HepG2 (cell line): ENCODE measurements around the gene SYCE3. TPM values are rescaled to one million over a fixed set of nuclear protein-coding genes. Genes with fewer than 3 reads are reported as not detected.

Experiments used
- CCAR2 ChIP-seq: fragments of 200-400 bp; formaldehyde crosslinking; optimal IDR thresholded peaks from 2 replicates; pipeline ENCODE3; 2018; ENCODE audit warnings: low read depth, mild to moderate bottlenecking, low read length, moderate library complexity
- HHEX ChIP-seq: IDR thresholded peaks from 2 replicates; pipeline ENCODE4 v1.6.1; 2016; ENCODE audit warnings: control low read depth
- MAFF ChIP-seq: IDR thresholded peaks from 2 replicates; pipeline ENCODE4 v1.6.1; 2011; ENCODE audit warnings: low read depth, low read length, improper control_type of control experiment
- NFYB ChIP-seq: sonication (generic); formaldehyde crosslinking; IDR thresholded peaks from 2 replicates; pipeline ENCODE4 v1.4.0; 2020; ENCODE audit warnings: missing genetic modification reagents
- PHB2 ChIP-seq: fragments of 450-650 bp; IDR thresholded peaks from 2 replicates; pipeline ENCODE4 v1.6.1; 2018; ENCODE audit not compliant: partially characterized antibody
- ZBTB21 ChIP-seq: sonication (generic); formaldehyde crosslinking; IDR thresholded peaks from 2 replicates; pipeline ENCODE4 v1.4.0; 2020; ENCODE audit warnings: missing genetic modification reagents
- ZNF225 ChIP-seq: sonication (generic); formaldehyde crosslinking; IDR thresholded peaks from 2 replicates; pipeline ENCODE4 v1.4.0; 2020; ENCODE audit warnings: mild to moderate bottlenecking, missing genetic modification reagents
- ZNF34 ChIP-seq: sonication (generic); formaldehyde crosslinking; IDR thresholded peaks from 2 replicates; pipeline ENCODE4 v1.4.0; 2020; ENCODE audit warnings: mild to moderate bottlenecking, missing genetic modification reagents, borderline replicate concordance
- ZNF430 ChIP-seq: sonication (generic); formaldehyde crosslinking; IDR thresholded peaks from 2 replicates; pipeline ENCODE4 v1.9.0; 2021; ENCODE audit warnings: mild to moderate bottlenecking, missing genetic modification reagents
- ZNF546 ChIP-seq: sonication (generic); formaldehyde crosslinking; conservative IDR thresholded peaks from 2 replicates; pipeline ENCODE4 v1.8.1; 2023; ENCODE audit warnings: mild to moderate bottlenecking, missing genetic modification reagents
- ZNF550 ChIP-seq: sonication (generic); formaldehyde crosslinking; IDR thresholded peaks from 2 replicates; pipeline ENCODE4 v1.4.0; 2020; ENCODE audit warnings: mild to moderate bottlenecking, missing genetic modification reagents, borderline replicate concordance
- ZSCAN21 ChIP-seq: sonication (generic); formaldehyde crosslinking; IDR thresholded peaks from 2 replicates; pipeline ENCODE4 v1.8.0; 2022; ENCODE audit warnings: mild to moderate bottlenecking, missing genetic modification reagents, moderate library complexity, borderline replicate concordance
- polyA plus RNA-seq, 8 experiments: library from polyadenylated mRNA; depleted of rRNA in 3 of 8; stranded (reverse) in 7 of 8; unstranded in 1 of 8; fragments of >200 nt; fragmentation: Illumina TruSeq in 4 of 8; extraction: Trizol in 4 of 8; gene quantifications; 2 replicates each; pipeline versions ENCODE4 v1.2.1 to v1.2.3, GENCODE V29; 2011 to 2016; ENCODE audit warnings: low read depth in 4 of 8, missing spikeins in 1 of 8, mixed read lengths in 1 of 8; ENCODE audit not compliant: insufficient read depth in 1 of 8
- total RNA-seq, 5 experiments: library from RNA; depleted of rRNA; stranded (reverse); fragments of >200 nt; fragmentation: Illumina TruSeq; extraction: Trizol; gene quantifications; 2 replicates each; pipeline ENCODE4 v1.2.3, GENCODE V29; 2016; ENCODE audit warnings: low read depth in 1 of 5
- TF ChIP-seq, protein P1 (sequence below): sonication (generic); formaldehyde crosslinking; IDR thresholded peaks from 2 replicates; pipeline ENCODE4 v1.4.0; 2020; ENCODE audit warnings: missing genetic modification reagents
- TF ChIP-seq, protein P2 (sequence below): sonication (generic); formaldehyde crosslinking; IDR thresholded peaks from 2 replicates; pipeline ENCODE4 v1.4.0; 2020; ENCODE audit warnings: mild to moderate bottlenecking, missing genetic modification reagents, borderline replicate concordance
- TF ChIP-seq, protein P3 (sequence below): sonication (generic); formaldehyde crosslinking; IDR thresholded peaks from 2 replicates; pipeline ENCODE4 v1.5.0; 2020; ENCODE audit warnings: mild to moderate bottlenecking, missing genetic modification reagents
- TF ChIP-seq, protein P4 (sequence below): fragments of 450-650 bp; IDR thresholded peaks from 2 replicates; pipeline ENCODE4 v1.6.1; 2017
- TF ChIP-seq, protein P5 (sequence below): sonication (generic); formaldehyde crosslinking; IDR thresholded peaks from 2 replicates; pipeline ENCODE4 v1.9.0; 2021; ENCODE audit warnings: missing genetic modification reagents, mild to moderate bottlenecking, borderline replicate concordance

SYCE3 gene
- total and polyA plus RNA-seq, 2 of the 13 experiments (the other 11 are each of a cell fraction or from before 2014, with no cell fraction given): not detected

DNA sequence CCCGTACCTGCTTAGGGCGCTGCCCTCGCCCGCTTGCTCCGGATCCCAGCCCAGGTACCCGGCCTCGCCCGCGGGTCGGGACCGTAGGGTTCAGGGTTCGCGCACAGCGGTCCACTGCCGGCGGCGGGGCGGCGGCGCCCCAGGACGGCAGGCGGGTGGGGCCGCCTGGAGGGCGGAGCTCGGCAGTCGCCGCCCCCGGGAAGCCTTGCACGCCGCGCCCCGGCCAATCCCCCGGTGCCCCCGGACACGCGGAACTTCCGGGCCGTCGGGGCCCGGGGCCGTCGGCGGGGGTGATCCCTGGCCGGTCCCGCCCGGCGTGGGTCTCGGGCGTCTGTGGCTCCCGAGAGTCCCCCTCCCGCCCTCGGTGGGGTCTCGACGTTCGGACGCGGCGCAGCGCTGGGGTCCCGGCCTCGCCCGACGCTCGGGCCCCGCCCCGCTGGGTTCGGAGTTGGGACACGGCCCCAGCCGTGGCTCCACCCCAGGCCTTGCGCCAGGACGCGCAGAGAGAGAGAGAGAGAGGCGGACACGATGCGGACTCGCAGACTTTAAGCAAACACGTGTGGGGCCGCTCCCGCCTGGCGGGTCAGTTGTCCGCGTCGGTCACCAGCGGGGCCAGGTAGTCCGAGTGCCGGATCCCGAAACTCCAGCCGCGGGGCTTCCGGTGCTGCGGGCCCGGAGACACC is 32.7 kb downstream of the SYCE3 start, which contains the start of gene TYMP (continued):
- TF ChIP-seq, protein P1, sequence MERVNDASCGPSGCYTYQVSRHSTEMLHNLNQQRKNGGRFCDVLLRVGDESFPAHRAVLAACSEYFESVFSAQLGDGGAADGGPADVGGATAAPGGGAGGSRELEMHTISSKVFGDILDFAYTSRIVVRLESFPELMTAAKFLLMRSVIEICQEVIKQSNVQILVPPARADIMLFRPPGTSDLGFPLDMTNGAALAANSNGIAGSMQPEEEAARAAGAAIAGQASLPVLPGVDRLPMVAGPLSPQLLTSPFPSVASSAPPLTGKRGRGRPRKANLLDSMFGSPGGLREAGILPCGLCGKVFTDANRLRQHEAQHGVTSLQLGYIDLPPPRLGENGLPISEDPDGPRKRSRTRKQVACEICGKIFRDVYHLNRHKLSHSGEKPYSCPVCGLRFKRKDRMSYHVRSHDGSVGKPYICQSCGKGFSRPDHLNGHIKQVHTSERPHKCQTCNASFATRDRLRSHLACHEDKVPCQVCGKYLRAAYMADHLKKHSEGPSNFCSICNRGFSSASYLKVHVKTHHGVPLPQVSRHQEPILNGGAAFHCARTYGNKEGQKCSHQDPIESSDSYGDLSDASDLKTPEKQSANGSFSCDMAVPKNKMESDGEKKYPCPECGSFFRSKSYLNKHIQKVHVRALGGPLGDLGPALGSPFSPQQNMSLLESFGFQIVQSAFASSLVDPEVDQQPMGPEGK (CRISPR knock-in tag): no peak; the same call in none of the 2 replicates
- TF ChIP-seq ZSCAN21 (CRISPR knock-in tag) (peak; percentile 37; the same call in 1 of the 2 replicates), NFYB (0 out of 2 replicates have a peak, but pooled peaks have one; percentile 8), CCAR2 (no peak), ZNF225 (peak; percentile 67; the same call in 1 of the 2 replicates), ZNF546 (CRISPR knock-in tag) (no peak; the same call in 1 of the 2 replicates), MAFF (no peak), ZNF550 (CRISPR knock-in tag) (no peak), HHEX (CRISPR knock-in tag) (no peak), ZBTB21 (CRISPR knock-in tag) (no peak), ZNF34 (CRISPR knock-in tag) (no peak), PHB2 (no peak), ZNF430 (CRISPR knock-in tag) (peak; percentile 66)
- TF ChIP-seq, protein P2, sequence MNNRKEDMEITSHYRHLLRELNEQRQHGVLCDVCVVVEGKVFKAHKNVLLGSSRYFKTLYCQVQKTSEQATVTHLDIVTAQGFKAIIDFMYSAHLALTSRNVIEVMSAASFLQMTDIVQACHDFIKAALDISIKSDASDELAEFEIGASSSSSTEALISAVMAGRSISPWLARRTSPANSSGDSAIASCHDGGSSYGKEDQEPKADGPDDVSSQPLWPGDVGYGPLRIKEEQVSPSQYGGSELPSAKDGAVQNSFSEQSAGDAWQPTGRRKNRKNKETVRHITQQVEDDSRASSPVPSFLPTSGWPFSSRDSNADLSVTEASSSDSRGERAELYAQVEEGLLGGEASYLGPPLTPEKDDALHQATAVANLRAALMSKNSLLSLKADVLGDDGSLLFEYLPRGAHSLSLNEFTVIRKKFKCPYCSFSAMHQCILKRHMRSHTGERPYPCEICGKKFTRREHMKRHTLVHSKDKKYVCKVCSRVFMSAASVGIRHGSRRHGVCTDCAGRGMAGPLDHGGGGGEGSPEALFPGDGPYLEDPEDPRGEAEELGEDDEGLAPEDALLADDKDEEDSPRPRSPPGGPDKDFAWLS (CRISPR knock-in tag): peak; percentile 20; the same call in 1 of the 2 replicates
- TF ChIP-seq, protein P3, sequence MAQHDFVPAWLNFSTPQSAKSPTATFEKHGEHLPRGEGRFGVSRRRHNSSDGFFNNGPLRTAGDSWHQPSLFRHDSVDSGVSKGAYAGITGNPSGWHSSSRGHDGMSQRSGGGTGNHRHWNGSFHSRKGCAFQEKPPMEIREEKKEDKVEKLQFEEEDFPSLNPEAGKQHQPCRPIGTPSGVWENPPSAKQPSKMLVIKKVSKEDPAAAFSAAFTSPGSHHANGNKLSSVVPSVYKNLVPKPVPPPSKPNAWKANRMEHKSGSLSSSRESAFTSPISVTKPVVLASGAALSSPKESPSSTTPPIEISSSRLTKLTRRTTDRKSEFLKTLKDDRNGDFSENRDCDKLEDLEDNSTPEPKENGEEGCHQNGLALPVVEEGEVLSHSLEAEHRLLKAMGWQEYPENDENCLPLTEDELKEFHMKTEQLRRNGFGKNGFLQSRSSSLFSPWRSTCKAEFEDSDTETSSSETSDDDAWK (CRISPR knock-in tag): no peak
- TF ChIP-seq, protein P4, sequence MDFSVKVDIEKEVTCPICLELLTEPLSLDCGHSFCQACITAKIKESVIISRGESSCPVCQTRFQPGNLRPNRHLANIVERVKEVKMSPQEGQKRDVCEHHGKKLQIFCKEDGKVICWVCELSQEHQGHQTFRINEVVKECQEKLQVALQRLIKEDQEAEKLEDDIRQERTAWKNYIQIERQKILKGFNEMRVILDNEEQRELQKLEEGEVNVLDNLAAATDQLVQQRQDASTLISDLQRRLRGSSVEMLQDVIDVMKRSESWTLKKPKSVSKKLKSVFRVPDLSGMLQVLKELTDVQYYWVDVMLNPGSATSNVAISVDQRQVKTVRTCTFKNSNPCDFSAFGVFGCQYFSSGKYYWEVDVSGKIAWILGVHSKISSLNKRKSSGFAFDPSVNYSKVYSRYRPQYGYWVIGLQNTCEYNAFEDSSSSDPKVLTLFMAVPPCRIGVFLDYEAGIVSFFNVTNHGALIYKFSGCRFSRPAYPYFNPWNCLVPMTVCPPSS: no peak
- TF ChIP-seq, protein P5, sequence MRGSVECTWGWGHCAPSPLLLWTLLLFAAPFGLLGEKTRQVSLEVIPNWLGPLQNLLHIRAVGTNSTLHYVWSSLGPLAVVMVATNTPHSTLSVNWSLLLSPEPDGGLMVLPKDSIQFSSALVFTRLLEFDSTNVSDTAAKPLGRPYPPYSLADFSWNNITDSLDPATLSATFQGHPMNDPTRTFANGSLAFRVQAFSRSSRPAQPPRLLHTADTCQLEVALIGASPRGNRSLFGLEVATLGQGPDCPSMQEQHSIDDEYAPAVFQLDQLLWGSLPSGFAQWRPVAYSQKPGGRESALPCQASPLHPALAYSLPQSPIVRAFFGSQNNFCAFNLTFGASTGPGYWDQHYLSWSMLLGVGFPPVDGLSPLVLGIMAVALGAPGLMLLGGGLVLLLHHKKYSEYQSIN (CRISPR knock-in tag): no peak
